HepG2 (cell line): ENCODE results near the gene TUBB4B. TPM values are rescaled to one million over a fixed set of nuclear protein-coding genes. Genes with fewer than 3 reads are reported as not detected.
A peak's percentile ranks its signal among the peaks of the same experiment; 100 is the strongest.

ENCODE experiments used
- ELF4 ChIP-seq: sonication (generic); formaldehyde crosslinking; IDR thresholded peaks from 2 replicates; pipeline ENCODE4 v1.5.0; 2020; ENCODE audit warnings: missing genetic modification reagents, mild to moderate bottlenecking, moderate library complexity, borderline replicate concordance
- FIP1L1 ChIP-seq: fragments of 200-400 bp; formaldehyde crosslinking; IDR thresholded peaks from 2 replicates; pipeline ENCODE4 v1.6.1; 2018; ENCODE audit warnings: low read depth, mild to moderate bottlenecking, low read length, moderate library complexity, borderline replicate concordance; ENCODE audit not compliant: insufficient read depth
- FLYWCH1 ChIP-seq: sonication (generic); formaldehyde crosslinking; IDR thresholded peaks from 2 replicates; pipeline ENCODE4 v1.8.1; 2023; ENCODE audit warnings: mild to moderate bottlenecking, missing genetic modification reagents
- GTF3A ChIP-seq: sonication (generic); formaldehyde crosslinking; conservative IDR thresholded peaks from 2 replicates; pipeline ENCODE4 v1.4.0; 2020; ENCODE audit warnings: mild to moderate bottlenecking, missing genetic modification reagents
- HIVEP1 ChIP-seq: sonication (generic); formaldehyde crosslinking; IDR thresholded peaks from 2 replicates; pipeline ENCODE4 v1.4.0; 2020; ENCODE audit warnings: mild to moderate bottlenecking, missing genetic modification reagents
- HNRNPH1 ChIP-seq: fragments of 200-400 bp; formaldehyde crosslinking; optimal IDR thresholded peaks from 2 replicates; pipeline ENCODE3; 2017; ENCODE audit warnings: mild to moderate bottlenecking, low read depth, low read length
- HNRNPK ChIP-seq: fragments of 200-400 bp; formaldehyde crosslinking; IDR thresholded peaks from 2 replicates; pipeline ENCODE4 v1.6.1; 2018; ENCODE audit warnings: low read length, low read depth, moderate library complexity, mild to moderate bottlenecking; ENCODE audit not compliant: poor library complexity, severe bottlenecking
- HOXA5 ChIP-seq: sonication (generic); formaldehyde crosslinking; IDR thresholded peaks from 2 replicates; pipeline ENCODE4 v1.4.0; 2020; ENCODE audit warnings: missing genetic modification reagents
- HOXD1 ChIP-seq: sonication (generic); formaldehyde crosslinking; IDR thresholded peaks from 2 replicates; pipeline ENCODE4 v1.5.0; 2020; ENCODE audit warnings: missing genetic modification reagents
- KAT7 ChIP-seq: IDR thresholded peaks from 2 replicates; pipeline ENCODE4 v1.6.1; 2018; ENCODE audit warnings: borderline replicate concordance, missing compliant biosample characterization
- KDM3A ChIP-seq: IDR thresholded peaks from 2 replicates; pipeline ENCODE4 v1.6.1; 2018; ENCODE audit warnings: low read depth, missing compliant biosample characterization
- NFATC3 ChIP-seq: sonication (generic); formaldehyde crosslinking; IDR thresholded peaks from 2 replicates; pipeline ENCODE4 v1.5.1; 2020; ENCODE audit warnings: mild to moderate bottlenecking, missing genetic modification reagents
- NR3C1 ChIP-seq: sonication (generic); formaldehyde crosslinking; IDR thresholded peaks from 2 replicates; pipeline ENCODE4 v1.4.0; 2020; ENCODE audit warnings: missing genetic modification reagents
- PATZ1 ChIP-seq: sonication (generic); formaldehyde crosslinking; IDR thresholded peaks from 2 replicates; pipeline ENCODE4 v1.4.0; 2020; ENCODE audit warnings: missing genetic modification reagents
- PPARG ChIP-seq: conservative IDR thresholded peaks from 2 replicates; pipeline ENCODE4 v1.6.1; 2016; ENCODE audit warnings: missing biosample characterization, missing genetic modification reagents
- SKI ChIP-seq: fragments of 450-650 bp; IDR thresholded peaks from one replicate; pipeline ENCODE4 v1.6.1; 2018; ENCODE audit warnings: mild to moderate bottlenecking; ENCODE audit not compliant: partially characterized antibody
- SMAD3 ChIP-seq: sonication (generic); formaldehyde crosslinking; IDR thresholded peaks from 2 replicates; pipeline ENCODE4 v1.4.0; 2020; ENCODE audit warnings: missing genetic modification reagents
- TBX3 ChIP-seq: fragments of 450-650 bp; IDR thresholded peaks from 2 replicates; pipeline ENCODE4 v1.6.1; 2017; ENCODE audit warnings: antibody characterized with exemption, mild to moderate bottlenecking, inconsistent platforms, borderline replicate concordance
- TEAD2 ChIP-seq: sonication (generic); formaldehyde crosslinking; IDR thresholded peaks from 2 replicates; pipeline ENCODE4 v1.9.0; 2021; ENCODE audit warnings: missing genetic modification reagents
- ZFP36L2 ChIP-seq: sonication (generic); formaldehyde crosslinking; IDR thresholded peaks from 2 replicates; pipeline ENCODE4 v1.4.0; 2020; ENCODE audit warnings: missing genetic modification reagents
- ZNF124 ChIP-seq: sonication (generic); formaldehyde crosslinking; IDR thresholded peaks from 2 replicates; pipeline ENCODE4 v1.4.0; 2020; ENCODE audit warnings: missing genetic modification reagents
- ZNF282 ChIP-seq: fragments of 450-650 bp; IDR thresholded peaks from 2 replicates; pipeline ENCODE4 v1.6.1; 2018; ENCODE audit not compliant: partially characterized antibody
- ZNF292 ChIP-seq: sonication (generic); formaldehyde crosslinking; IDR thresholded peaks from 2 replicates; pipeline ENCODE4 v1.8.1; 2022; ENCODE audit warnings: mild to moderate bottlenecking, low read depth, missing genetic modification reagents, borderline replicate concordance
- ZNF350 ChIP-seq: sonication (generic); formaldehyde crosslinking; IDR thresholded peaks from 2 replicates; pipeline ENCODE4 v1.4.0; 2020; ENCODE audit warnings: mild to moderate bottlenecking, low read depth, missing genetic modification reagents, borderline replicate concordance
- ZNF629 ChIP-seq: sonication (generic); formaldehyde crosslinking; conservative IDR thresholded peaks from 2 replicates; pipeline ENCODE4 v1.5.0; 2020; ENCODE audit warnings: missing genetic modification reagents
- ZNF644 ChIP-seq: IDR thresholded peaks from 2 replicates; pipeline ENCODE4 v1.6.1; 2016; ENCODE audit warnings: low read depth
- ZNF747 ChIP-seq: sonication (generic); formaldehyde crosslinking; IDR thresholded peaks from 2 replicates; pipeline ENCODE4 v1.8.1; 2023; ENCODE audit warnings: missing genetic modification reagents, mild to moderate bottlenecking, borderline replicate concordance
- ZNF883 ChIP-seq: sonication (generic); formaldehyde crosslinking; IDR thresholded peaks from 2 replicates; pipeline ENCODE4 v1.5.1; 2020; ENCODE audit warnings: mild to moderate bottlenecking, missing genetic modification reagents; ENCODE audit errors: not compliant biosample characterization
- ZSCAN20 ChIP-seq: sonication (generic); formaldehyde crosslinking; IDR thresholded peaks from 2 replicates; pipeline ENCODE4 v1.4.0; 2020; ENCODE audit warnings: missing genetic modification reagents, mild to moderate bottlenecking, borderline replicate concordance
- polyA plus RNA-seq, 8 experiments: library from polyadenylated mRNA; depleted of rRNA in 3 of 8; stranded (reverse) in 7 of 8; unstranded in 1 of 8; fragments of >200 nt; fragmentation: Illumina TruSeq in 4 of 8; extraction: Trizol in 4 of 8; gene quantifications; 2 replicates each; pipeline versions ENCODE4 v1.2.1 to v1.2.3, GENCODE V29; 2011 to 2016; ENCODE audit warnings: low read depth in 4 of 8, missing spikeins in 1 of 8, mixed read lengths in 1 of 8; ENCODE audit not compliant: insufficient read depth in 1 of 8
- total RNA-seq, 5 experiments: library from RNA; depleted of rRNA; stranded (reverse); fragments of >200 nt; fragmentation: Illumina TruSeq; extraction: Trizol; gene quantifications; 2 replicates each; pipeline ENCODE4 v1.2.3, GENCODE V29; 2016; ENCODE audit warnings: low read depth in 1 of 5
- TF ChIP-seq, protein P1 (sequence below): sonication (generic); formaldehyde crosslinking; IDR thresholded peaks from 2 replicates; pipeline ENCODE4 v1.5.0; 2020; ENCODE audit warnings: missing genetic modification reagents, mild to moderate bottlenecking, borderline replicate concordance

Gene TUBB4B
- total and polyA plus RNA-seq, 2 of the 13 experiments (the other 11 are each of a cell fraction or from before 2014, with no cell fraction given): 182 to 412 TPM

DNA sequence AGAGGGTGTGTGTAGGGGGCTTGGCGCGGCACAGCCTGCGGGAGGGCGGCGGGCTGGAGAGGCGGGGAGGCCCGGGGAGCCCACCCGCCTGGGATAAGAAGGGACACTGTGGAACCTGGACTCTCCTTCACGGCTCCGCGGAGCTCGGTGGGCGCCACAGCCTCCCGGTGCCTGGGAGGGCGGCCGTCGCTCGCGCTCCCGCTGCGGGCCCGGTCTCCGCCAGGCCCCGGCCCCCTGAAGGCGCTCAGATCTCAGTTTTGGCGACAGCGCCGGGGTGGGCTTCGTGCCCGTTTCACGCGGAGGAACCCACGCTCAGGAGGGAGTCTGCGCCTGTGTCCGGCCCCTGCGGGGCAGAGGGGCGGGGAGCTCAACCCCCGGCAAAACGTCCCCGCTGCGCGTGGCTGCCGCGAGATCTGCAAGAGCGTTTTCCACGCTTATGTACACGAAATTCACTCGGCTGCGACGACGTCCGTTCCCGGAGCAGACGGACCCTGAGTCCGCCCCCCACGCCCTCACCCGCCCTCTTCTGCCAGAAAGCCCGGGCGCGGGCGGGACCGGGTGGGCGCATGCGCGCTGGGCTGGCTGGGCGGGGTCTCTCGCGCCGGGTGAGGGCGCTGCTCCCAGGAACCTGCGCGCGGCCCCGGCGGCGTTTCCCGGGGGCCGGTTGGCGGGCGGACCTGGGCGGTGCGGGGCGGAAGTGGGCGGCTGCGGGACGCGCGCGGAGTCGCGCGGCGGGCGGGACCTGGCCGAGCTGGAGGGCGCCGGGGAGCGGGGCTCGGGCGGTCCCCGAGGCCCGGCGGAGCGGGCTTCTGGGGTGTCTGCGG is 13.7 kb downstream of the TUBB4B start, which contains the start of gene NELFB (continued):
- TF ChIP-seq ZFP36L2 (CRISPR knock-in tag) (no peak), ZNF883 (CRISPR knock-in tag) (no peak), ELF4 (CRISPR knock-in tag) (no peak), HNRNPK (no peak), HOXD1 (CRISPR knock-in tag) (peak; percentile 81; the same call in 1 of the 2 replicates), GTF3A (CRISPR knock-in tag) (no peak), NR3C1 (no peak), SMAD3 (no peak), ZNF350 (no peak), ZNF644 (no peak), FIP1L1 (no peak), ZSCAN20 (CRISPR knock-in tag) (no peak; the same call in 1 of the 2 replicates), PATZ1 (0 out of 2 replicates have a peak, but pooled peaks have one; percentile 58), ZNF282 (no peak), FLYWCH1 (CRISPR knock-in tag) (no peak), KAT7 (CRISPR knock-in tag) (no peak; the same call in 1 of the 2 replicates), ZNF629 (no peak), HNRNPH1 (peak; percentile 94), HOXA5 (CRISPR knock-in tag) (peak; percentile 52; the same call in 1 of the 2 replicates), SKI (peak; percentile 23), ZNF124 (CRISPR knock-in tag) (peak; percentile 72; the same call in 1 of the 2 replicates), KDM3A (CRISPR knock-in tag) (0 out of 2 replicates have a peak, but pooled peaks have one; percentile 6), HIVEP1 (no peak), TBX3 (no peak), ZNF292 (no peak), PPARG (CRISPR knock-in tag) (0 out of 2 replicates have a peak, but pooled peaks have one; percentile 47), ZNF747 (CRISPR knock-in tag) (no peak; the same call in 1 of the 2 replicates), TEAD2 (no peak), NFATC3 (no peak)
- TF ChIP-seq, protein P1, sequence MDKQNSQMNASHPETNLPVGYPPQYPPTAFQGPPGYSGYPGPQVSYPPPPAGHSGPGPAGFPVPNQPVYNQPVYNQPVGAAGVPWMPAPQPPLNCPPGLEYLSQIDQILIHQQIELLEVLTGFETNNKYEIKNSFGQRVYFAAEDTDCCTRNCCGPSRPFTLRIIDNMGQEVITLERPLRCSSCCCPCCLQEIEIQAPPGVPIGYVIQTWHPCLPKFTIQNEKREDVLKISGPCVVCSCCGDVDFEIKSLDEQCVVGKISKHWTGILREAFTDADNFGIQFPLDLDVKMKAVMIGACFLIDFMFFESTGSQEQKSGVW (CRISPR knock-in tag): no peak
